Keratinocyte (primary cell): ENCODE data around the gene NR5A1. TPM values are rescaled to one million over a fixed set of nuclear protein-coding genes. Genes with fewer than 3 reads are reported as not detected.

Experiments
- DNase-seq: peaks from one replicate; pipeline ENCODE4 v3.0.0-alpha.2; 2011; ENCODE audit warnings: low read depth, missing footprints, low spot score
- FAIRE-seq: peaks from 2 replicates; lab custom pipeline; 2011; peaks lifted over from hg19 to GRCh38; lab: Jason Lieb, UNC
- H2AFZ ChIP-seq: 2 replicates; pipeline ENCODE4 v1.6.0; 2012; ENCODE audit warnings: low read length, control low read depth, inconsistent platforms; ENCODE audit not compliant: control insufficient read depth
- H3K27ac ChIP-seq: 2 replicates; pipeline ENCODE4 v1.5.1; 2011; ENCODE audit warnings: low read length; ENCODE audit not compliant: control insufficient read depth, insufficient read depth
- H3K27me3 ChIP-seq: 3 replicates; pipeline ENCODE4 v1.6.0; 2011; ENCODE audit warnings: low read length; ENCODE audit not compliant: control insufficient read depth, insufficient read depth; ENCODE audit errors: extremely low read depth
- H3K36me3 ChIP-seq, 2 experiments: 2 replicates in 1 of 2; 3 replicates in 1 of 2; pipeline ENCODE4 v1.5.1; 2011; ENCODE audit warnings: low read length in 2 of 2, mild to moderate bottlenecking in 1 of 2; ENCODE audit not compliant: control insufficient read depth in 2 of 2, insufficient read depth in 2 of 2; ENCODE audit errors: extremely low read depth in 1 of 2
- H3K4me1 ChIP-seq: 3 replicates; pipeline ENCODE4 v1.5.1; 2011; ENCODE audit warnings: low read length; ENCODE audit not compliant: control insufficient read depth, insufficient read depth; ENCODE audit errors: extremely low read depth
- H3K4me2 ChIP-seq: 3 replicates; pipeline ENCODE4 v1.6.0; 2011; ENCODE audit warnings: low read depth, low read length; ENCODE audit not compliant: control insufficient read depth, insufficient read depth; ENCODE audit errors: extremely low read depth
- H3K4me3 ChIP-seq, 3 experiments: fragments of 200-600 bp in 1 of 3; sonication (generic) in 1 of 3; 2 replicates in 2 of 3; 3 replicates in 1 of 3; pipeline ENCODE4 v1.5.1; 2011 to 2016; ENCODE audit warnings: low read length in 3 of 3, mild to moderate bottlenecking in 3 of 3, control low read depth in 2 of 3, inconsistent platforms in 1 of 3, low read depth in 1 of 3, mixed read lengths in 1 of 3, mixed run types in 1 of 3, moderate library complexity in 1 of 3; ENCODE audit not compliant: control insufficient read depth in 2 of 3, insufficient read depth in 2 of 3; ENCODE audit errors: extremely low read depth in 1 of 3
- H3K79me2 ChIP-seq: 2 replicates; pipeline ENCODE4 v1.6.0; 2012; ENCODE audit warnings: low read length; ENCODE audit not compliant: control insufficient read depth, insufficient read depth
- H3K9ac ChIP-seq: 3 replicates; pipeline ENCODE4 v1.6.0; 2011; ENCODE audit warnings: low read length; ENCODE audit not compliant: control insufficient read depth, insufficient read depth; ENCODE audit errors: extremely low read depth
- H3K9me1 ChIP-seq: 3 replicates; pipeline ENCODE4 v1.6.0; 2011; ENCODE audit warnings: low read length; ENCODE audit not compliant: control insufficient read depth, insufficient read depth; ENCODE audit errors: extremely low read depth
- H3K9me3 ChIP-seq: 2 replicates; pipeline ENCODE4 v1.5.1; 2012; ENCODE audit warnings: low read depth, low read length; ENCODE audit not compliant: control insufficient read depth
- H4K20me1 ChIP-seq: 3 replicates; pipeline ENCODE4 v1.6.0; 2011; ENCODE audit warnings: low read length; ENCODE audit not compliant: control insufficient read depth, insufficient read depth; ENCODE audit errors: extremely low read depth
- EZH2 ChIP-seq: IDR thresholded peaks from one replicate; pipeline ENCODE4 v1.6.1; 2012; ENCODE audit warnings: inconsistent platforms, mild to moderate bottlenecking, low read length, moderate library complexity
- dilution Hi-C: fragments of 300-500 bp; cut with MboI; formaldehyde crosslinking; loops from one replicate; pipeline ENCODE4 v1.7.0; 2020; ENCODE audit warnings: low sequenced_read_pairs; ENCODE audit not compliant: extremely low pct_ligation_motif_present
- polyA plus RNA-seq, 5 experiments: library from polyadenylated mRNA; depleted of rRNA in 3 of 5; stranded (reverse) in 3 of 5; stranded (forward) in 1 of 5; unstranded in 1 of 5; fragments of >200 nt; gene quantifications; 1 replicate in 1 of 5; 2 replicates in 3 of 5; 3 replicates in 1 of 5; pipeline versions ENCODE4 v1.2.1 to v1.2.3, GENCODE V29; 2011 to 2012; ENCODE audit warnings: missing spikeins in 2 of 5, low read depth in 1 of 5, low replicate concordance in 1 of 5
- TF ChIP-seq, protein P1 (sequence below), 3 experiments: IDR thresholded peaks in 1 of 3; conservative IDR thresholded peaks in 1 of 3; optimal IDR thresholded peaks in 1 of 3; 2 replicates in 2 of 3; 3 replicates in 1 of 3; pipeline versions ENCODE3 to v1.5.1; 2011; ENCODE audit warnings: low read length in 3 of 3, mild to moderate bottlenecking in 3 of 3, moderate library complexity in 2 of 3, control low read depth in 1 of 3, inconsistent platforms in 1 of 3; ENCODE audit not compliant: insufficient read depth in 2 of 3; ENCODE audit errors: extremely low read depth in 1 of 3

Gene NR5A1
- polyA plus RNA-seq, 1 donor (not counting 4 experiments of a cell fraction or from before 2014, with no cell fraction given), result not detected

- Histone ChIP-seq H3K4me2 (no peak overlapping the region), H3K9ac (no peak overlapping the region), H3K27ac (no peak overlapping the region), H3K9me1 (no peaks in the 10 kb centered on the region), H3K27me3 (peaks cover 57% of the 10 kb centered on the region), H3K4me1 (peaks cover 9% of the 10 kb centered on the region), H3K36me3 (no peaks in the 10 kb centered on the region), H3K9me3 (no peaks in the 10 kb centered on the region), H3K4me3 (no peak overlapping the region), H2AFZ (no peak overlapping the region), H3K79me2 (no peaks in the 10 kb centered on the region), H4K20me1 (no peaks in the 10 kb centered on the region)
- TF ChIP-seq EZH2, result no peak
- TF ChIP-seq, protein P1, sequence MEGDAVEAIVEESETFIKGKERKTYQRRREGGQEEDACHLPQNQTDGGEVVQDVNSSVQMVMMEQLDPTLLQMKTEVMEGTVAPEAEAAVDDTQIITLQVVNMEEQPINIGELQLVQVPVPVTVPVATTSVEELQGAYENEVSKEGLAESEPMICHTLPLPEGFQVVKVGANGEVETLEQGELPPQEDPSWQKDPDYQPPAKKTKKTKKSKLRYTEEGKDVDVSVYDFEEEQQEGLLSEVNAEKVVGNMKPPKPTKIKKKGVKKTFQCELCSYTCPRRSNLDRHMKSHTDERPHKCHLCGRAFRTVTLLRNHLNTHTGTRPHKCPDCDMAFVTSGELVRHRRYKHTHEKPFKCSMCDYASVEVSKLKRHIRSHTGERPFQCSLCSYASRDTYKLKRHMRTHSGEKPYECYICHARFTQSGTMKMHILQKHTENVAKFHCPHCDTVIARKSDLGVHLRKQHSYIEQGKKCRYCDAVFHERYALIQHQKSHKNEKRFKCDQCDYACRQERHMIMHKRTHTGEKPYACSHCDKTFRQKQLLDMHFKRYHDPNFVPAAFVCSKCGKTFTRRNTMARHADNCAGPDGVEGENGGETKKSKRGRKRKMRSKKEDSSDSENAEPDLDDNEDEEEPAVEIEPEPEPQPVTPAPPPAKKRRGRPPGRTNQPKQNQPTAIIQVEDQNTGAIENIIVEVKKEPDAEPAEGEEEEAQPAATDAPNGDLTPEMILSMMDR (optimal IDR thresholded peaks at IDR 0.05 in 1 of 3, IDR thresholded peaks at IDR 0.05 in 1 of 3, conservative IDR thresholded peaks at IDR 0.05 in 1 of 3; ENCODE audit: extremely low read depth in 1 of 3, insufficient read depth in 2 of 3, low read length in 3 of 3), result no peak
- no peak for FAIRE-seq
- dilution Hi-C loops, result no loop called here
- no peak for DNase-seq
Measured at GRCh38 chr9:124502711-124503702, 4.2 kb downstream of the NR5A1 start.

DNA sequence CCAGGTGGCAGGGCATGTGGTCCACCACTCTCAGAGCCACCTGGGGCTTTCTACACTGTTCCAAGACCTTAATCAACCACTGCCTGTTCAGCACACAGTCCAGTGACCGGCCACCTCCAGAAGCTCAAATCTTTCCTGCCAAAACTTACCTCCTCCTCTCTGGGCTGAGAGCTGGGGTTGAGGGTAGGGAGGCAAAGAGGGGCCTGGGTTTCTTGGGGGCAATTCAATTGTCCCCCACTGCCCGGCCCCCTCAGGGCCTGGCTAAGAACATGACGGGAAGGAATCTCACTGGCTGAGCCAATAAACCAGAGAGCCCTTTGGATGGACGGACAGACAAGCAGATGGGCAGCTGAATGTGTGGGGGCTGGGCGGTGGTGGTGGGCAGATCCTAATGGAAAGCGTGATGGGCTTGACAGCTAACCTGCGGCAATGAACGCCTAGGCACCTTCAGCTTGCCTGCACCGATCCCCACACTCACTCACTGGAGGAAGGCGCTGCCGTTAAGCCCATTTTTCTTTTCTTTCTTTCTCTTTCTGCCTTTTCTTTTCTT is 5.4 kb downstream of the NR5A1 start:
- H2AFZ ChIP-seq, result no peak overlapping the region
- DNase-seq, result no peak
- no peaks in the 10 kb centered on the region for H3K79me2 ChIP-seq
- H3K9ac ChIP-seq, result no peak overlapping the region
- no peak for FAIRE-seq
- peaks cover 57% of the 10 kb centered on the region for H3K27me3 ChIP-seq
- H3K9me1 ChIP-seq, result no peaks in the 10 kb centered on the region
- no peak overlapping the region for H3K4me3 ChIP-seq
- H3K4me2 ChIP-seq, result no peak overlapping the region
- dilution Hi-C loops, result no loop called here
- TF ChIP-seq, protein P1 (optimal IDR thresholded peaks at IDR 0.05 in 1 of 3, IDR thresholded peaks at IDR 0.05 in 1 of 3, conservative IDR thresholded peaks at IDR 0.05 in 1 of 3; ENCODE audit: extremely low read depth in 1 of 3, insufficient read depth in 2 of 3, low read length in 3 of 3), result no peak
- no peak for TF ChIP-seq EZH2
- peaks cover 9% of the 10 kb centered on the region for H3K4me1 ChIP-seq
- H3K36me3 ChIP-seq, result no peaks in the 10 kb centered on the region
- H3K9me3 ChIP-seq, result no peaks in the 10 kb centered on the region
- H4K20me1 ChIP-seq, result no peaks in the 10 kb centered on the region
- no peak overlapping the region for H3K27ac ChIP-seq
